KG1 (cell line): ENCODE results near the gene FKTN.

ENCODE experiments used
- DNase-seq: peaks from one replicate; lab custom pipeline; 2025; lab: John Stamatoyannopoulos, UW

Gene FKTN

DNA sequence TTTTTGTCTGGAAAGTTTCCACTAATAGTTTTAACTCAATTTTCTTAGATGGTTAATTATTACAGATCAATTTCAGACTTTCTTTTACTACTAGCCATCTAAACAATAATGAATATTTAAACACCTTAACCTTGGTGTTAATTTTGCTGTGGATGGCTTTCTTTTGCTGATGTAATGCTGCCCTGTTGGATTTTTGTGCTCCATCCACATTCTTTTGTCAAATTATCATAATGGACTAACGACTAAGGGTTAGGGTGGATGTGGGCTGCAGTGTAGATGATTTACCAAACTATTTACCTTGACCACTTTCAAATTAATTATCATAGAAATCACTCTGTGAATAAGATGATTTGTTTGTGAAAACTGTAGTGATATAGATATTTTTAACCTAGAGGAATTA, 120.8 kb downstream of the FKTN start:
- no peak for DNase-seq

DNA sequence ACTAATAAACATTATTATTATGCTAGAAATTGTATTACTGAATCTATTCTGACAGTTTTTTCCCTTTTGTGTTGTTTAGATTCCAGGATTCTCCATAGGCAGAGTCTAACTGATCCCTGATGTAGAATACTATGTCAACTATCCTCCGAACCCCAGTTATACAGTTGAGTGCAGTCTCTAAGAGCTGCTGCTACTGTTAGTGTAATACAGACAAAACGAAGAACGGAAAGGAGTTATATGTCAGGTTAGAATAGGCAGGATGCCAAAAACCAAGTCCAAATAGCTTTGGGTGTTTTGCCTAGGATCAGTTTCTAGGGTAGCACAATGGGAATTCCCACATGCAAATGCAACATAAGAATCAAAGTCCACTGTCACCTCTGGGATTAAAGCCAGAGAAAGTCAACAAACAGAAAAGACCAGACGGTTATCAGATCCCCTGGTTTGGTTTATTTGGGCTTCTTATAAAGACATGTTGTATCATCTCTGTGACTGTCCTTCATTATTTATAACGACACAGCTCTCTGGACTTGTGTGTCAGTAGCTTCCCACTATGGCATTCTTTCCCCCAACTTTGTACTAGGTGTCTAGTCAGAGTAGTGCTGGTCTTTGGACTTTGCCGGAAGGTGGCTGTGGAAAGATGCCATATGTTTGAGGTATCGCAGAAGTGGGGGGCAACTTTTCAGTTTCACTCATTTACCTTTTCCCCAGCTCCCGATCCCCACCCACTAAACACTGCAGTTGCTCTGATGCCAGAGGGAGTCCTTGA, 121.5 kb downstream of the FKTN start:
- DNase-seq = no peak

DNA sequence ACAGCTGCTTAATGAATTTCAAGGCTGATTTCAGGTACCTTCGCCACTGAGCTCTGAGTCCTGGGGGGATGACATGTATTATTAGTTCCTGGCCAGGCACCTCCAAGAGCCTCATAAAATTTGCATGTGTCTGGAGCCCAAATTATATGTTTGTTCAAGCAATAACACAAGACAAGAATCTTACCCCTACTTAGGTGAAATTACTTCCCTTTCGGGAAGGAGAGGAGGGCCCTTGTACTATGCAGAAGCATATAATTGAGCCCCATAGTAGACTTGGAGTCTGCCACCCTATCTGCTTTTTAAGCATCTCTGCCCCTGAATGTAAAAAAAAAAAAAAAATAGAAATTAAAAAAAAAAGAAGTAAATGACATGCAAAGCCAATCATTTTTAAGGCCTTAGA, 123.4 kb downstream of the FKTN start:
- no peak for DNase-seq

DNA sequence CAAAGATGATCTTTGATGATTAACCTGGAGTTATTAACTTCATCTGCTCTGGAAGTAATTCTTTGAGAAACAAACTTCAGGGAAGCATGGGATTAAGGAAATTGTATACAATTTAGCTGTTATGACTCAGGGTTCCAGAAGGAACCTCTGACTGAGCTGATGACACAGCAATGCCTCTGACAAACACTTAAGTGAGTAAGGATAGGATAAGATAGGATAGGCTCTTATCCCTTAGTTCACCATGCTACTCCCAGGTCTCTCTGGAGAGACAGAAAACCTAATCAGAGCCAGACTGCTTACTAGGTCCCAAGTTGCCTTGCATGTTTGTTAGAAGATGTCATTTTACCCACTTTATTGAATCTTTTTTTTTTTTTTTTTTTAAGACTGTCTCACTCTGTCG, 123.8 kb downstream of the FKTN start:
- DNase-seq = no peak

DNA sequence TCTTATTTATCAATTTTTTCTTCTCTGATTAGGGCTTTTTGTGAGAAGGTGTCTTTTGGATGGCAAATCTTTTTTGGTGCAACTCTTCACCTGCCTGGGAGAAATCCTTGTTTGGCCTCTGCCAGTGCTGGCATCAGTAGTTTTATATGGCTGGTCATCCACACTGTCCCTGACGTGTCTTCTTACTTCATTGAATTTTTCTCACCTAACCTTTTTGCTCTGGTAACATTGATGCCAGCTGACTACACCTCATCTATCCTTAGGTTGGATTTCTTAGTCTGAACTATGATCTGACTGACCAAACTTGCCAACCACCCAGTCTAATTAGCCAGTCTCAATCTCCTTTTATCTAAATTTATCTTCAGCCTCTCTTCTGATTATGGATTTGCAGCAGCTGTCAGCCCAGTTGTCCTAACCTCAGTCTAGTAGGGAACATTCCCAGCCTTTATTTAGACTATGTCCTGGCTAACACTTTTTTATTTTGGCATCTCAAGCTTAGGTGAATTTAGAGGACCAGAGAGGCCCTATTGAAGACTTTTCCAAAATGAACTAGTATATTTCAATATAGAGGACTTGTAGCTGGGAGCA, 125.9 kb downstream of the FKTN start:
- DNase-seq = no peak

DNA sequence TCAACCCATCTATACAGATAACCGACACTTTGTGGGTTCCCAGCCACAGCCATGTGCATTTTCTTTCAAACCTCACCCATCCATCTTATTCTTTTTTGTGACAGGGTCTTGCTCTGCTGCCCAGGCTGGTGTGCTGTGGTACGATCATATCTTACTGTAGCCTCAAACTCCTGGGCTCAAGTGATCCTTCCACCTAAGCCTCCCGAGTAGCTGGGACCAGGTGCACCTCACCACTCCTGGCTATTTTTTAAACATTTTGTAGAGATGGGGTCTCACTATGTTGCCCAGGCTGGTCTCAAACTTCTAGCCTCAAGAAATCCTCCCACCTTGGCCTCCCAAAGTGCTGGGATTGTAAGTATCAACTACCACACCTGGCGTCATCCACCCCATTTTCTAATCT, 129.0 kb downstream of the FKTN start:
- no peak for DNase-seq
